Stimulated activated memory B cell treated with anti-CD40 and anti-IgM and Interleukin-4, amounts not matched to agents 10 μg/mL and 1 μg/mL and 100 μg/mL, for 72 hours (primary cell): ENCODE results near the gene SOWAHD.
"Not testable (repeated sequence)": the region's sequence is repeated elsewhere in the genome, so short reads cannot be mapped to it uniquely, and the experiment has no call there.

Experiments
- ATAC-seq: fragments of 150-1000 bp; cut with Tn5 transposase; 2 replicates; pipeline ENCODE4 v1.10.0; 2021
- H3K27ac Mint-ChIP-seq: one replicate; pipeline ENCODE4 v1.8.0; 2022; ENCODE audit warnings: mild to moderate bottlenecking, mixed read lengths
- H3K27me3 Mint-ChIP-seq: one replicate; pipeline ENCODE4 v1.8.0; 2022; ENCODE audit warnings: mixed read lengths
- H3K36me3 Mint-ChIP-seq: one replicate; pipeline ENCODE4 v1.8.0; 2022; ENCODE audit warnings: mixed read lengths
- H3K4me1 Mint-ChIP-seq: one replicate; pipeline ENCODE4 v1.8.0; 2022; ENCODE audit warnings: mixed read lengths
- H3K4me3 Mint-ChIP-seq: one replicate; pipeline ENCODE4 v1.8.0; 2022; ENCODE audit warnings: mild to moderate bottlenecking, moderate library complexity, mixed read lengths
- H3K9me3 Mint-ChIP-seq: one replicate; pipeline ENCODE4 v1.8.0; 2022; ENCODE audit warnings: mixed read lengths

SOWAHD gene

DNA sequence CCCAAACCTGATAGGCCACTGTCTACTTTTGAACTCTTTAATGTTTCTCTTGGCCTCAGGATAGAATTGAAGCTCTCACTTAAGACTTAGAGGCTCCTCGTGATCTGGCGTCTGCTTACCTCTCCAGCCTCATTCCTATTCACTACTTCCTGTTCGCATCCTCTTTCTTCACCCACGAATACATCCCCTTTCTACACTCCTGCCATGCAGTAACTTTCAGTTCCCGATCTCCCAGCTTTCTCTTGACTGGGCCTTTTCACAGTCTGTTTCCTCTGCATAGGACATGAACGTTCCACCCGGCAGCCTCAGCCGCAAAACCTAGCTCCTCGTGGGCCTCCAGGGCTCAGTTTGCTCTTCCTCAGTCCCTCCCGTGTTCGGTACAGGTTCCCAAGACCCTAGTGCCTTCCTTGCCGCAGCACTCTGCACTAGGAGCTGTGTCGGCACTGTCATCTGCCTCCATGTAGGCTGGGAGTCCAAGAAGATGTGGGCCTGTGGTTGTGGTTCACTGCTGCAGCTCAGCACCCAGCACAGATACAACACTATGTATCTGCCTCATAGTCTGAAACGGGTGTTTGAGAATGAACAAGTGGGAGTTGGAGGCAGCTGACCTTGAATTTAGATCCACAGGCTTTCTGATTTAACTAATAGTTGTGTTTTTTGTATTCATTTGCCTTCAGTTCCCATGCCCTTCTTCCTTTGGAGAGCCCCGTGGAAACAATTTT lies 17.3 kb downstream of the SOWAHD start:
- peaks cover 24% of the 10 kb centered on the region for H3K4me1 Mint-ChIP-seq
- ATAC-seq, result peak; percentile 72

DNA sequence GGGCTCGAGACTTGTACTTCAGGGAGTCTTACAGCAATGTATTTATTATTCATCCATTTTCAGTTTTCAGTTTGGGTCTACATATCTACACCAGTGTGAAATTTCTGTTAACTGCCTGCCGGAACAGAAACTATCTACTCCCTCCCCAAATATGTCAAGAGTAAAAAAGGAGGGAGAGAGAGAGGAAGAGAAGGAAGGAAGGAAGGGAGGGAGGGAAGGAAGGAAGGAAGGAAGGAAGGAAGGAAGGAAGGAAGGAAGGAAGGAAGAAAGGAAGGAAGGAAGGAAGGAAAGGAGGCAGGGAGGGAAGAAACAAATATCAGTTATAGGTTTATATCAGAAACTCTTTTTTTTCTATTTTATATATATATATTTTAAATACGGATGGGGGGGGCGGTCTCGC lies 20.4 kb downstream of the SOWAHD start:
- Mint-ChIP-seq H3K4me3 (no peak overlapping the region), H3K36me3 (peaks cover 21% of the 10 kb centered on the region), H3K9me3 (no peaks in the 10 kb centered on the region), H3K27ac (no peak overlapping the region), H3K27me3 (no peaks in the 10 kb centered on the region), H3K4me1 (peaks cover 26% of the 10 kb centered on the region)
- no peak for ATAC-seq

More for the DNA sequence above, 17.3 kb downstream of the SOWAHD start:
- H3K27ac Mint-ChIP-seq, result peak overlapping the region; percentile 88
- H3K36me3 Mint-ChIP-seq, result peaks cover 7% of the 10 kb centered on the region
- H3K4me3 Mint-ChIP-seq, result peak overlapping the region; percentile 49
- no peaks in the 10 kb centered on the region for H3K27me3 Mint-ChIP-seq
- no peaks in the 10 kb centered on the region for H3K9me3 Mint-ChIP-seq

DNA sequence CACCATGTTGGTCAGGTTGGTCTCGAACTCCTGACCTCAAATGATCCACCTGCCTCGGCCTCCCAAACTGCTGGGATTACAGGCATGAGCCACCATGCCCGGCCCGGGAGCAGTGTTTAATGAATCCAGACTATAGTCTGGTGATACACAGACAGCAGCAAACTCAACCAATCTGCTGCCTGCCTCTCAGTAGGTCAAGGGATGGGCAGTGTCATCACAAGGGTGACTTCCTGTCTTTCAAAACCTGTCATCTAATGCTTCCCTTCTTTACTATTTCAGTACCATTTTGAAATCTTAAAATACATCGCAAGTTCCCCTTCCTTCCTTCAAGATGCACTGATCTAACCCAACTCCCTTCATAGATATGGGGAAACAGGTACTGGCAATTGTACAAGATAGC lies 24.6 kb downstream of the SOWAHD start:
- H3K27me3 Mint-ChIP-seq, result no peaks in the 10 kb centered on the region
- H3K4me1 Mint-ChIP-seq, result peaks cover 19% of the 10 kb centered on the region
- no peak overlapping the region for H3K4me3 Mint-ChIP-seq
- ATAC-seq, result no peak
- peak overlapping the region; percentile 64 for H3K27ac Mint-ChIP-seq
- peaks cover 28% of the 10 kb centered on the region for H3K36me3 Mint-ChIP-seq
- H3K9me3 Mint-ChIP-seq, result no peaks in the 10 kb centered on the region

DNA sequence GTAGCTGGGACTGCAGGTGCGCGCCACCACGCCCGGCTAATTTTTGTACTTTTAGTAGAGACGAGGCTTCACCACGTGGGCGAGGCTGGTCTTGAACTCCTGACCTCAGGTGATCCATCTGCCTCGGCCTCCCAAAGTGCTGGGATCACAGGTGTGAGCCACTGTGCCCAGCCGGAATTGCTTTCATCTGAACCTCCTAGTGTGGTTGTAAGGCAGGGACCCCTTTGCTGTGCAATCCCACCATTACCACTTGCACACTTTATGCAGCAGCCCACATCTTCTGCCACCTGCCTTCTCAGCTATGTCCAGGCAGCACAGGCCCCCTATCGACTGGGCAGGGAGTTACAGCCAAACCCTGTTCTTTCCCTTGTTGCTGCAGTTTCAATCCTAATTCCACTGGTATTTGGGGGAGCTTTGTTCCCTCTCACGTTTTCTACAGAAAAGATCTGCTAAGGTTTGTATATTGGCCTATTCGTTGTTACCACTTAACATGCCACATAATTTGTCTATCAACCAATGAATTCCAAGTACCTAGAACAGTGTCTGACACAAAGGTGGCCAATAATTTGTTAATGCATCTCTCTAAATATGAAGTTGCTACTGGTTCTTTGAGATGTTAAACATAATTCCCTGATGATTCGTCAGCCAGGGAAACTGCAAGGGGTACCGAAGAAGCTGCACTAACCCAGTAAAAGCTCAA lies 26.5 kb downstream of the SOWAHD start:
- no peak overlapping the region for H3K4me3 Mint-ChIP-seq

DNA sequence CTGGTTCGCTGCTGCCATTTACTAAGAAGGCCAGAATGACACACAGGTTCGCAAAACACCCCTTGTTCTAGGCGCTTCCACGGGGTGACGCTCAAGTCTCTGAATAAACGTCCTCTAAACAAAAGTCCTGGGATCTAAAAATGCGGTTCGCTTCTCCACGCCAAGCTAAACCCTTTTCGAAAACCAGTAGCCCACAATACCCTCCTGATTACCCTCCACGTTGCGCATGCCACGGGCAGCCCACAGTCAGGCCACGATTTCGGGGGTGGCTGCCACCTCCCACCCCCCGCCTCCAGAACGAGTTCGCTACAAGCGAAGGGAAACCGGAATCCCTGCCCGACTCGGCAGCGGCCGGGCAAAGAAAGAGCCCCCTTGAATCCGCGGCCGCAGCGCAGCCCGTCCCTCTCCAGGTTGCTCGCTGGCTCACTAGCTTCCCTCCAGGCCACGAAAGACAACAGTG lies 32.6 kb downstream of the SOWAHD start:
- H3K36me3 Mint-ChIP-seq, result peaks cover 9% of the 10 kb centered on the region
- no peaks in the 10 kb centered on the region for H3K27me3 Mint-ChIP-seq
- H3K4me3 Mint-ChIP-seq, result peak overlapping the region; percentile 97
- peak overlapping the region; percentile 93 for H3K27ac Mint-ChIP-seq
- peaks cover 15% of the 10 kb centered on the region for H3K4me1 Mint-ChIP-seq
- peak; percentile 46 for ATAC-seq
- no peaks in the 10 kb centered on the region for H3K9me3 Mint-ChIP-seq

More for the DNA sequence above, 26.5 kb downstream of the SOWAHD start:
- Mint-ChIP-seq H3K9me3 (no peaks in the 10 kb centered on the region), H3K27me3 (no peaks in the 10 kb centered on the region), H3K4me1 (peaks cover 29% of the 10 kb centered on the region), H3K36me3 (peaks cover 37% of the 10 kb centered on the region), H3K27ac (no peak overlapping the region)
- no peak for ATAC-seq

DNA sequence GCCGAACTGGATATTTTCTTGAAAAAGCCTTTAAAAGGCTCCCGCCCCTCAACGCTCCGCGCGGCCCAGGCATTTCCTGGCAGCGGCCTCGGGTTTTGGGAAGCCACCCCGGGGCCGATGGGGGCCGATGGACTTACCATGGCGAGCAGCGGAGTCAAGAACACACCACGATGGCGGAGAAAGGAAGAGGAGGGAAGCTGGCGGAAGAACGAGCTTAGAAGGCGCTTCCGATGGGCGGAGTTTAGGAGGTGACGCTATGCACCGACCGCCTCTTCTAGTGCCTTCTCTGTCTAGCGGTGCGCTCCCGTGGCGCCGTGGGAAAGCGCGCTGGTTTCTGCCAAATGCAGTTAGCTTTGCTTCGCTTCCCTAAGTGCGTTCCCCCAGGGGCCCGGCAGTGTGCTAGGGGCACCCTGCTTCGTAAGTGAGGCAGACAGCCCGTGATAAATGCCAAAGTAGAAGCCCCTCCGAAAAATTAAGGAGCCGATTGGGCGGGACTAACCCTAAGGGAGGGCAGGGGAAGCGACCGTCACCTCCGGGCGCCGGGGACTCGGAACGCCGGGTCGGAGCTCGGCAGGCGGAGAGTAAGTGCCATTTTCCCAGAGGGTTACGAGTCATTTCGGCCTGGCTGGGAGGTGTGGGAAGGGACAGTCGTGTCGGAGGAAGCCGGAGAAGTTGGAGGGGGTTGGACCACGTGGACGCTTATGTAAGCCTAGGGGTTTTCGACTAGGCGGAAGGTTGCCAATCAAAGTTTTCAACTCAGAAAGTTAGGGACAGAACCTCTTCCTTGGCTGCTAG lies 33.2 kb downstream of the SOWAHD start, which contains the start of gene RPL39:
Gene RPL39 (minus strand): TSS at position 194 of the 795 bp plus-strand sequence. CDS start 54 bp downstream, at position 140.
- H3K36me3 Mint-ChIP-seq, result peaks cover 9% of the 10 kb centered on the region
- no peaks in the 10 kb centered on the region for H3K27me3 Mint-ChIP-seq
- peak within 1 kb of the TSS; percentile 97 for H3K4me3 Mint-ChIP-seq
- peak within 1 kb of the TSS; percentile 93 for H3K27ac Mint-ChIP-seq
- H3K9me3 Mint-ChIP-seq, result no peaks in the 10 kb centered on the region
- H3K4me1 Mint-ChIP-seq, result peaks cover 15% of the 10 kb centered on the region
- ATAC-seq, result peak; percentile 98

DNA sequence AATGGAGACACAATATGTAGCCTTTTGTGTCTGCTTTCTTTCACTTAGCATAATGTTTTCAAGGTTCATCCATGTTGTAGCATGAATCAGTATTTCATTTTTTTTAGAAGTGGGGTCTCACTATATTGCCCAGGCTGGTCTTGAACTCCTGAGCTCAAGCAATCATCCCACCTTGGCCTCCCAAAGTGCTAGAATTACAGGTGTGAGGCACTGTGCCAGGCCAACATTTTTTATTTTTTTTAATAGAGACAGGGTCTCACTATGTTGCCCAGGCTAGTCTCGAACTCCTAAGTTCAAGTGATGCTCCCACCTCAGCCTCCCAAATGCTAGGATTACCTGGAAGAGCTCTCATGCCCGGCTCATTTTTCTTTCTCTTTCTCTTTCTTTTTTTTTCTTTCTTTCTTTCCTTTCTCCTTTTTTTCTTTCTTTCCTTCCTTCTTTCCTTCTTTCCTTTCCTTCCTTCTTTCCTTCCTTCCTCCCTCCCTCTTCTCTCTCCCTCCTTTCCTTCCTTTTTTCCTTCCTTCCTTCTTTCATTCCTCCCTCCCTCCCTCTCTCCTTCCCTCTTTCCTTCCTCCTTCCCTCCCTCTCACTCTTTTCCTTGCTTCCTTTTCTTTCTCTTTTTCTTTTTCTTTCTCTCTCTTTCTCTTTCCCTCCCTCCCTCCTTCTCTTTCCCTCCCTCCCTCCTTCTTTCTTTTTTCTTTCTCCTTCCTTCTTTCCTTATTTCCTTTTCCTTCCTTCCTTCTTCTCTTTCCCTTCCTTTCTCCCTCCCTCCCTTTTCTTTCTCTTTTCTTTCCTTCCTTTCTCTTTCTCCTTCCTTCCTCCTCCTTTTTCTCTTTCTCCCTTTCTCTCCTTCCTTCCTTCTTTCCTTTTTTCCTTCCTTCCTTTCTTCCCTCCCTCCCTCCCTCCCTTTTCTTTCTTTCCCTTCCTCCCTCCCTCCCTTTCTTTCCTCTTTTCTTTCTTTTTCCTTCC lies 43.1 kb downstream of the SOWAHD start:
- ATAC-seq, result no peak
- Mint-ChIP-seq H3K36me3 (peaks cover 6% of the 10 kb centered on the region), H3K9me3 (no peaks in the 10 kb centered on the region), H3K4me1 (no peaks in the 10 kb centered on the region), H3K27ac (no peak overlapping the region), H3K4me3 (no peak overlapping the region), H3K27me3 (no peaks in the 10 kb centered on the region)

DNA sequence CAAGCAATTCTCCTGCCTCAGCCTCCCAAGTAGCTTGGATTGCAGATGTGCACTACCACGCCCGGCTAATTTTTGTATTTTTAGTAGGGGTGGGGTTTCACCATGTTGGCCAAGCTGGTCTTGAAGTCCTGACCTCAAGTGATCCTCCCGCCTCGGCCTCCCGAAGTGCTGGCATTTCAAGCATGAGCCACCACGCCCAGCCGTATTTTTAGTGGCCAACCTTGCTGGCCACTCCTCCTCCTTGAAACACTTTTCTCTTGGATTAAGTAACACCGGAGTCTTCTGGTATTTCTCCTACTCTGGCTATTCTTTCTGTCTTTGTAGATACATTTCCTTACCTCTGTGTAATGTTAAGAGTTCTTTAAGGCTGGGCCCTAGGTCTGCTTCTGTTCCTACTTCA lies 44.2 kb downstream of the SOWAHD start:
- Mint-ChIP-seq H3K9me3 (no peaks in the 10 kb centered on the region), H3K27ac (no peak overlapping the region), H3K27me3 (no peaks in the 10 kb centered on the region), H3K4me3 (no peak overlapping the region), H3K36me3 (peaks cover 6% of the 10 kb centered on the region), H3K4me1 (no peaks in the 10 kb centered on the region)
- no peak for ATAC-seq

DNA sequence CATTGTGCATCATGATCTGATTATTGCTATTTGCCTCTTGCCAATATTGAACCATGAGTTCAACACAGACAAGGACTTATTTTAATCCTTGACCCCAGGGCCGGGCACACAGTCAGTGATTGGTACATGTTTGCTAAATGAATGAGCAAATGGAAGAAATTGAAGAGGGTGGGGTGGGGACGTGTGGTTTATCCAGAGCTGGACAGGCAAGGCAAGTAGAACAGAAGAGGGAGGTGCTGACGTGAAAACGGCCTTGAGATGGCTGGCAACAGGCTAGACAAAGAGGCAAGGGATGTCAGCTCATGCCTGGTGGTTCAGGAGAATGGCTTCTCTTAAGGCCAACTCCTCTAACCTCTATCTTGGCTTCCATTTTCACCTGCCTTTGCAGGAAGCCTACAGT lies 50.1 kb downstream of the SOWAHD start:
- not testable (repeated sequence) for H3K27ac Mint-ChIP-seq, H3K27me3 Mint-ChIP-seq, H3K4me3 Mint-ChIP-seq, H3K4me1 Mint-ChIP-seq, H3K36me3 Mint-ChIP-seq, H3K9me3 Mint-ChIP-seq, ATAC-seq

DNA sequence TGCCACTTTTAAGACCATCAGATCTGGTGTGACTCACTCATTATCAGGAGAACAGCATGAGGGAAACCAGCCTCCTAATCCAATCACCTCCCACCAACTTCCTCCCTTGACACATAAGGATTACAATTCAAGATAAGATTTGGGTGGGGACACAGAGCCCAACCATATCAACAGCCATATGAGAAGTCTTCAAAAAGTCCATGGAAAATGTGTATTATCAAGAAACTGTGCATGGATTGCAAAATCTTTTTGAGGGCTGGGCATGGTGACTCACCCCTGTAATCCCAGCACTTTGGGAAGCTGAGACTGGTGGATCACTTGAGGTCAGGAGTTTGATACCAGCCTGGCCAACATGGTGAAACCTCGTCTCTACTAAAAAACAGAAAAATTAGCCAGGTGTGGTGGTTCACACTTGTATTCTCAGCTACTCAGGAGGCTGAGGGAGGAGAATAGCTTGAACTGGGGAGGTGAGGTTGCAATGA lies 50.8 kb downstream of the SOWAHD start:
- no peak overlapping the region for H3K27ac Mint-ChIP-seq
- H3K4me1 Mint-ChIP-seq, result no peaks in the 10 kb centered on the region
- H3K36me3 Mint-ChIP-seq, result no peaks in the 10 kb centered on the region
- no peak for ATAC-seq
- H3K4me3 Mint-ChIP-seq, result no peak overlapping the region
- H3K27me3 Mint-ChIP-seq, result no peaks in the 10 kb centered on the region
- no peaks in the 10 kb centered on the region for H3K9me3 Mint-ChIP-seq
